Forelimb muscle (tissue), 1 donor: ENCODE measurements around the gene DOCK3. TPM values are rescaled to one million over a fixed set of nuclear protein-coding genes. Genes with fewer than 3 reads are reported as not detected.
"Not testable (repeated sequence)": the region's sequence is repeated elsewhere in the genome, so short reads cannot be mapped to it uniquely, and the experiment has no call there.

ENCODE experiments used
- DNase-seq: peaks from one replicate; pipeline ENCODE4 v3.0.0-alpha.2; 2013; ENCODE audit warnings: low read depth
- polyA plus RNA-seq: library from polyadenylated mRNA; unstranded; fragments of 120-200 nt; gene quantifications from one replicate; pipeline ENCODE4 v1.2.1, GENCODE V29; 2013; ENCODE audit not compliant: insufficient read length

DOCK3 gene
- polyA plus RNA-seq, 1 donor: 0.15 TPM

DNA sequence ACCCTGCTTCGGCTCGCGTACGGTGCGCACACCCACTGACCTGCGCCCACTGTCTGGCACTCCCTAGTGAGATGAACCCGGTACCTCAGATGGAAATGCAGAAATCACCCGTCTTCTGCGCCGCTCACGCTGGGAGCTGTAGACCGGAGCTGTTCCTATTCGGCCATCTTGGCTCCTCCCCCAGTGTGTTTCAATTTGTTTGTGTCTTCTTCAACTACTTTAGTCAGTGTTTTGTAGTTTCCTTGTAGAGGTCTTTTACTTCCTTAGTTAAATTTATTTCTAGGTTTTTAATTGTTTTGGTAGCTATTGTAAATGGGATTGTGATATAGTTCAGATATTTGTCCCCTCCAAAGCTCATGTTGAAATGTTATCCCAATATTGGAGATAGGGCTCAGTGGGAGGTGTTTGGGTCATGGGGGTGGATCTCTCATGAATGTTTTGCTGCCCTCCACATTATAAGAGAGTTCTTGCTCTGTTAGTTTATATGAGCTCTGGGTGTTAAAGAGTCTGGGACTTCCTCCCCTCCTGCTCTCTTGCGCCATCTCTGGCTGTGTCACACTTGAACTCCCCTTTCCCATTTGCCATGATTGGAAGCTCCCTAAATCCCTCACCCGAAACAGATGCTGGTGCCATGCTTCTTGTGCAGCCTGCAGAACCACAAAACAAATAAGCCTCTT, 304.4 kb downstream of the DOCK3 start:
- no peak for DNase-seq

GRCh38 chr3:50982540-50983325, 308.0 kb downstream of the DOCK3 start:
- no peak for DNase-seq

GRCh38 chr3:50983887-50984286, 309.2 kb downstream of the DOCK3 start:
- DNase-seq: no peak

DNA sequence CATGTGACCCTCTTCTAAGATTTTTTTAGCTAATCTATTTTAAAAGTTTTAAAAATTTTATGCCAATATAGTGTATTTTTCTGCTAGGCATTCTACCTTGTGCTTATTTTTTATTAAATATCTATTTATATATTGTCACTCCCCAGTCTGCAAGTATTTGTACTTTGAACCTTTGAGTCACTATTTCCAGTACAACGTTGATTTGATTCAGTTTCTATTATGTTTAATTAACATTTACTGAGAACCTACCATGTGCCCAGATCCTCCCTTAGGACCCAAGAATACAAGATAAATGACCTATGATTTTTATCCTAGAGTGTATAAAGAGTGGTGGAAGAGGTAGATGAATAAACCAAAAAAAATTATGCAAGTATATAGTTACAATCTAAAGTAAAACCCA, 311.2 kb downstream of the DOCK3 start:
- DNase-seq: no peak

DNA sequence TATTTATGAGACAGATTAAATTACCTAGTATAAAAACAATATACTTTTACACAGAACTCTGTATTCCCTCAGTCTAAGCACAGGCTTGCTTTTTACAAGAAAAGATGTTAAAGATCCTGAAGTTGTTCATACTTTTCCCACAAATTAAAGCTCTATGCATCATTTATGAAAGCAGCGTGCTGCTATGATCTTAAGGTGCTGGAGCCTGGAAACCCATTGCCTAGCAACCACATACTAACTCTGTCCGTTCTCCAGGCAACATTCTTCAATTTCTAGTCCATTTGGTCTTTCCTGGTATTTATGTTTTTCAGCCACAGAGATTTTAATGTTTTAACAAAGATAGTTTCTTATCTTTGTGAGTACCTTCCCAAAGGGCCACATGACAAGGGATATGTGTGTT, 312.0 kb downstream of the DOCK3 start:
- no peak for DNase-seq

- no peak for DNase-seq
These were observed 319.8 kb downstream of the DOCK3 start for GRCh38 chr3:50994537-50994936.

DNA sequence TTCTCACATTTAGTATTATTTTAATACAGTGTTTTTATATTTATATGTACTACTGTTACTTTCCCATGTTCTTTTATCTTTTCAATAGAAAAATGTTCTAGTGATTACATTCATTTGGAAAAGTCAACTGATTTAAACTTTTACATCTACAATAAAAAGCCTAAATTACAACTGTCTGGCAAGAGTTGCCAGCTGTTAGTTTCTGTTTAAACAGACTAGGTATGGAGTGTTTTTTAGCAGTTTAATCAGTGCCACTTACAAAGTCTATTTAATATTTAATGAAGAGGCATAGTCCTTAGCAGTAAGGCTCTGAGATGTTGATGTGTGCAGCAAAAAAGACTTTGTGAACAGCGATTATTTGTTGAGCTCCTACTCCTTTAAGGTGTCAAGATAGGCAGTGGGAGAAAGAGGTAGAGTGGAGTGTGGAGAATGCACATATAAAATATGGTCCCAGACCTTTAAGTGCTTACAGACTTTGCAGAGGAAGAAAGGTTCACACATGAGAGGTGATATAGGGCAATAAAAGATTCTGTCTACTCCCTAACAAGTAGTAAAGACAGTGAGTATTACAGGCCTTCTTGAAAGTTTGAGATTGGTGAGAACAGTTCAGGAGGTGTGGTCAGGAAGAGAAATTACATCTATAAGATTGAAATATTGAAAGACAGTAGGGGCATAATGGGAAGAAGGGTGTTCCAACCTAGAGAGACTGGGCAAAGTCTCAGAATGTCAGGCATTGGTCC, 320.5 kb downstream of the DOCK3 start:
- DNase-seq: no peak

- no peak for DNase-seq
These were observed 327.8 kb downstream of the DOCK3 start for GRCh38 chr3:51002495-51002894.

GRCh38 chr3:51004235-51004634, 329.5 kb downstream of the DOCK3 start:
- no peak for DNase-seq

DNA sequence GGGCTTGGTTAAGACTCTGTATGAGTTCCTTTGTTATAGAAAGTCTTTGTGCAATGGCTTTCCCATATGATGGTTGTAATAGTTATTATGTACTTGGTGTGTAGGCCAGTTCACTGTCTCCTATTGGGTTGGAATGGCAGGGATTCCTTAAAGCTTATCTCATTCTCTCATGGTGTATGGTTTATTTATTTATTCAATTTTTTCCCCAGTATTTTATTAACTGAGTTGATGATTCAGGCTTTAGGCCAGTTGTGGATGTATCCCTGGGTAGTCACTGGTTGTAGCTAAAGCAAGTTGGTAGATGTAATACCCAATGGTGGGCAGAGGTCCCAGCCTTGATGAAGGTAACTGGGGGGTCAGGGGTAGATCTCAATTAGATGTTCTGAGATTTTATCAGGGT, 349.4 kb downstream of the DOCK3 start:
- DNase-seq: no peak

GRCh38 chr3:51024765-51025632, 350.3 kb downstream of the DOCK3 start:
- DNase-seq: no peak

DNA sequence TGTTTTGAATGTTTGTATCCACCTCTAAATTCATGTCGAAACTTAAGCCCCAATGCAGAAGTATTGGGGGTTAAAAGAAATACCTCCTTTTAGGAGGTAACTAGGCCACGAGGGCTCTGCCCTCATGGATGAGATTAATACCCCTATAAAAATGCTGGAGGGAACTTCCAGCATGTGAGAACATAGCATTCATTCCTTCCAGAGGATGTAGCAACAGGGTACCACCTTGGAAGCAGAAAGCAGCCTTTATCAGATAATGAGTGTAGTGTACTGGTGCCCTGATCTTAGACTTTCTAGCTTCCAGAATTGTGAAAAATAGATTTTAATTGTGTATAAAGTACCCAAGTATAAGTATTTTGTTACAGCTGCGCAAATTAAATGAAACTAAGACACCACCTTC, 356.9 kb downstream of the DOCK3 start:
- no peak for DNase-seq

DNA sequence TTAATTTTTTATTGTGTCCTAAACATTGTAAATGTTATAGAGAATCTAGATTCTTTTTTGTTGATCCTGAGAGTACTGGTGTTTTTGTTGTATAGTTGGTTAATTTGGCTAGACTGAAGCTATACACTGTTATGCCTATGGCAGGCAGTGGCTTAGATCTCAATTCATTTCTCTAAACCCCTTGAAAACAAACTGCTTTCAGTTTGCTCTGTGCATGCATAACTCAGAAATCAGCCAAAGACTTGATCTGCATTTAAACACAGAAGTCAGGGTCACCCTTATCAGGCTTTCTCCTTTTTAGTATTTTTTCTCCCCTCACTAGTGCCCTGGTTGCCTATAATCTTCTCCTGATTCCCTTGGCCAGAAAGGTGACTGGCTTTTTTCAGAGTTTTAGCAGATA, 360.9 kb downstream of the DOCK3 start:
- no peak for DNase-seq

GRCh38 chr3:51044982-51045381, 370.3 kb downstream of the DOCK3 start:
- no peak for DNase-seq

GRCh38 chr3:51052562-51052961, 377.8 kb downstream of the DOCK3 start:
- DNase-seq: no peak

DNA sequence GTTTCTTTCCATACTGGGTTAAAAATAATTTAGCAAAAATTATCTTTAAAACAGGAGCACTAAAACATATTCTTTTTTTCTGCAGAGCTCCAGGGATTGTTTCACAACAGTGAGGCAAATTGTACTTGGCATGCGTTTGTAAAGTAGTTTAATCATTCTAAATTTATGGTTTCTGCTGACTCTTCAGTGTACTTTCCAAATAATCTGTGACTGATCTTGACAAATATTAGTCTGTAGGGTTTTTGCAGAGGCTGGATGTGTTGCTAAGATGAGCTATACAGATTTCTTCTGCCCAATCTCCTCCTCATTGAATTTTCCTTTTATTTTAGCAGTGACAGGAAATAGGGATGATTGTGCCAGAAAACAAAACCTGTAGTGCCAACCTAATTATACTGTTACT, 382.4 kb downstream of the DOCK3 start:
- DNase-seq: no peak

- no peak for DNase-seq
These were observed 388.3 kb downstream of the DOCK3 start for GRCh38 chr3:51063053-51063452.

DNA sequence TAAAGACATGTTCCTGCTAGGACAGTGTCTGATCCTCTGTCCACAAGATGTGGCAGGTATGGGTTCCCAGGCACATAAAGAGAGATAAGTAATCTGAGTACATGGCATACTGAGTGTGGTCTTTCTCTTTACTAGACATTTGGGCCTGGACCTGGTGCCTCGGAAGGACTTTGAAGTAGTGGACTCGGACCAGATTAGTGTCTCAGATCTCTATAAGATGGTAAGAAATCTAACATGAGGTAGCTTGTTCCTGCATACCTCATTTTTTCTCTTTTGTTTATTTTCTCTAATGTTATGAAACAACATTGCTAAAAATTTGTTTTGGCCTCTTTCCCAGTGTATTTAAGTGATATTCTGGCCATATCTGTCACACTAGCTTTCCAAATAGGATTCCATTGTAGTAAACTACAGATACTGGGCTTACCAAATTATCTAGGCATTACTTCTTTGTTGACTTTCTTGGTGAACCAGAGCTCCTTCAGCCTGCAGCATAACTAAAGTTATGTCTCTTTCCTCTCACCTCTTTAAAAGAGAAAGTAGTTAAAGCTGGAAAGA, 400.6 kb downstream of the DOCK3 start:
- DNase-seq: no peak

DNA sequence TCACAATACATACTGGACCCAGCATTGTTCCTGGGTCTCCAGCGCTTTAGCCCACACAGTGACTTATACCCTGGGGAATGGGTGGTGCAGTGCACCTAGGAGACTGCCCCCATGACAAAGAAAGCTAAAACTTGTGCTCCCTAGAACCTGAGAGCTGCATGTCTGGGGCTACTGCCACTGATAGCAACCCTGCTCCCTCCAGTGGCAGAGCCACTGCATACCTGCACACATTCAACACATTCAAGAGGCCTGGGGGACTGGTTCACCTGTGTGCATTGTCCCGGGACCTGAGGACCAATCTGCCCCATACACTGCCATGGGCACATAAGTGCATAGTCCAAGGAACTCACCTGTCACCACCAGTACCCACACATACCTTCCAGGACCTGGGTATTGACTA, 407.6 kb downstream of the DOCK3 start:
- DNase-seq: no peak

DNA sequence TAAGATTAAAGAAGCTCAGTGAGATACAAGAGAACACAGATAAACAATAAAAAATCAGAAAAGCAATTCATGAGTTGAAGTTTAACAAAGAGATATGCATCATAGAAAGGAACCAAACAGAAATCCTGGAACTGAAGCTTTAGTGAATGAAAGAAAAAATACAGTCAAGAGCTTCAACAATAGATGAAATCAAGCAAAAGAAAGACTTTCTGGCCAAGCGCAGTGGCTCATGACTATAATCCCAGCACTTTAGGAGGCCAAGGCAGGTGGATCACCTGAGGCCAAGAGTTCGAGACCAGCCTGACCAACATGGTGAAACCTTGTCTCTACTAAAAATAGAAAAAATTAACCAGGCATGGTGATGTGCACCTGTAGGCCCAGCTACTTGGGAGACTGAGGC, 408.8 kb downstream of the DOCK3 start:
- DNase-seq: no peak

DNA sequence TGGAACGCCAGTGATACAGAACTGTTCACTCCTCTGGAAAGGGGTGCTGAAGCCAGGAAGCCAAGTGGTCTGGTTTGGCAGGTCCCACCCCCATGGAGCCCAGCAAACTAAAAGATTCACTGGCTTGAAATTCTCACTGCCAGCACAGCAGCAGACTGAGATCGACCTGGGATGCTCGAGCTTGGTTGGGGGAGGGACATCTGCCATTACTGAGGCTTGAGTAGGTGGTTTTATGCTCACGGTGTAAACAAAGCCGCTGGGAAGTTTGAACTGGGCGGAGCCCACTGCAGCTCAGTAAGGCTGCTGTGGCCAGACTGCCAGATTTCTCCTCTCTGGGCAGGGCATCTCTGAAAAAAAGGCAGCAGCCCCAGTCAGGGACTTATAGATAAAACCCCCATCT, 417.4 kb downstream of the DOCK3 start:
- not testable (repeated sequence) for DNase-seq
